ENCODE data around the gene ATP9A. TPM values are rescaled to one million over a fixed set of nuclear protein-coding genes. Genes with fewer than 3 reads are reported as not detected.

The ATP9A gene
- total and polyA plus RNA-seq, 4 donors = 10.6 to 59.8 (median 33.2) TPM

- DNase-seq = no peak
- intact Hi-C loops (cut with DNase I) = no loop called here
- 97 to 98% methylated on average over 4 of the region's 4 CpGs for WGBS, 2 donors
Measured at GRCh38 chr20:51549474-51549873, 218.7 kb downstream of the ATP9A start.

DNA sequence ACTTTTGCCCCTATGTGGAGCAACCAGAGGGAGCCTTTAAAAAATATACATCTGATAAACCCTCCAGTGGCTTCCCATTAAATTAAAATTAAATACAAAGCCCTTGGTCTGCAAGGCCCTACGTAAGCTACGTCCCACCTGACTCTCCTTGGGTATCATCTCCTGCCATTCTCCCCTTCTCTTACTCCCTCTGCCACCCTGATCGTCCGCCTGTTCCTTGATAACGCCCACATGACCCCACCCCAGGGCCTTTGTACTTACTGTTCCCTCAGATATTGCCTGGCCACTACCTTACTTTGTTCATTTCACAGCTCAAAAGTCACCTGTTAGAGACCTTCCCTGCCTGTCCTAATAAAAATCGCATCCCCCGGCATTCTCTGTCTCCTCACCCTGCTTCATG, 220.2 kb downstream of the ATP9A start:
- ATAC-seq (ENCODE audit: low FRiP score) (no peak), DNase-seq (no peak)
- no peaks in the 10 kb centered on the region for H3K36me3 ChIP-seq (ENCODE audit: control insufficient read depth in 1 of 2, insufficient read depth in 2 of 2, low read length in 1 of 2)
- WGBS, 2 donors = 97 to 98% methylated on average over 7 of the region's 7 CpGs
- no peaks in the 10 kb centered on the region for H3K4me1 ChIP-seq (ENCODE audit: control insufficient read depth in 1 of 2, insufficient read depth in 2 of 2, low read length in 2 of 2)
- no peaks in the 10 kb centered on the region for H3K27me3 ChIP-seq (ENCODE audit: control insufficient read depth in 1 of 2, insufficient read depth in 2 of 2, low read length in 1 of 2)
- intact Hi-C loops (cut with DNase I) = no loop called here
- H3K9me3 ChIP-seq (ENCODE audit: control insufficient read depth, low read length) = no peaks in the 10 kb centered on the region
- H3K4me3 ChIP-seq (ENCODE audit: low read length in 2 of 2) = no peak overlapping the region
- H3K27ac ChIP-seq (ENCODE audit: low read depth in 1 of 2, low read length in 2 of 2) = no peak overlapping the region

More at GRCh38 chr20:51549474-51549873, 218.7 kb downstream of the ATP9A start:
- H3K4me1 ChIP-seq (ENCODE audit: control insufficient read depth in 1 of 2, insufficient read depth in 2 of 2, low read length in 2 of 2) = no peaks in the 10 kb centered on the region
- H3K4me3 ChIP-seq (ENCODE audit: low read length in 2 of 2) = no peak overlapping the region
- no peaks in the 10 kb centered on the region for H3K36me3 ChIP-seq (ENCODE audit: control insufficient read depth in 1 of 2, insufficient read depth in 2 of 2, low read length in 1 of 2)
- ATAC-seq (ENCODE audit: low FRiP score) = no peak
- H3K27me3 ChIP-seq (ENCODE audit: control insufficient read depth in 1 of 2, insufficient read depth in 2 of 2, low read length in 1 of 2) = no peaks in the 10 kb centered on the region
- H3K27ac ChIP-seq (ENCODE audit: low read depth in 1 of 2, low read length in 2 of 2) = no peak overlapping the region
- no peaks in the 10 kb centered on the region for H3K9me3 ChIP-seq (ENCODE audit: control insufficient read depth, low read length)

Other genes with a start within 250 kb of the ATP9A start
- 10 to 100 TPM; 11.7 to 13.0 TPM for gene NFATC2, start 225.7 kb downstream of the ATP9A start, total RNA-seq
- 1 to 10 TPM; 1.7 to 3.1 TPM for gene NFATC2, start 225.7 kb downstream of the ATP9A start, polyA plus RNA-seq
- gene SALL4, start 34.1 kb upstream of the ATP9A start, total RNA-seq = under 1 TPM; 0.12 to 0.19 TPM
- under 1 TPM in 1 of 2 donors, not detected in 1; 0.18 TPM for gene SALL4, start 34.1 kb upstream of the ATP9A start, polyA plus RNA-seq

Measured in aorta (tissue), 5 donors.